ENCODE results near the gene TRIL.

DNA sequence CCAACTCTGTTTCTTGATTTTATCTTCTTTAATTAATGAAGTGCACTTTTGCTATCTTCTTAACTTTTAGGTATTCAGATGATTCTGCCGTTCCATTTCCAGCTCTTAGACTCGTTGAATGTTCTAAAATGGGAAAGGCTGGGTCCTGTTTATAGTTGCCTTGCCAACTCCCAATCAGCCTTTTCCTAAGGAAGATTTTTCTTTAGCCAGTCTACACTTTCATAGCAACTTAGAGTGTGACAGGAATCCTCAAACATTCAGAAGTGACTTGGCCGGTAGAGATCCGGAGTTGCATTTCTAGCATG, 23.0 kb upstream of the TRIL start:
- TF ChIP-seq CTCF (IDR thresholded peaks at IDR 0.05 in 8 of 11, conservative IDR thresholded peaks at IDR 0.05 in 3 of 11): no peak
- no peak for TF ChIP-seq POLR2AphosphoS5 (IDR thresholded peaks at IDR 0.05)

All from spleen (tissue), 7 donors.